Panc1 (cell line): ENCODE results near the gene DESI1. TPM values are rescaled to one million over a fixed set of nuclear protein-coding genes. Genes with fewer than 3 reads are reported as not detected.

ENCODE experiments used
- ATAC-seq: fragments of 200-7000 bp; cut with Tn5 transposase; 2 replicates; pipeline ENCODE4 v1.9.1; 2020; ENCODE audit warnings: mild to moderate bottlenecking, moderate library complexity
- Bru-seq: library from RNA; stranded (reverse); fragments of 400-500 nt; gene quantifications from one replicate; lab custom pipeline; 2021; lab: Mats Ljungman, UMichigan
- BruChase-seq, 2 experiments: library from RNA; stranded (reverse); fragments of 400-500 nt; gene quantifications; one replicate each; lab custom pipeline; 2021; lab: Mats Ljungman, UMichigan
- BruUV-seq: library from RNA; stranded (reverse); fragments of 400-500 nt; replicated peaks from 2 replicates; lab custom pipeline; 2021; lab: Mats Ljungman, UMichigan
- CTCF ChIA-PET: fragments of 300-600 bp; sonication (Branson Sonifier 250); formaldehyde crosslinking; loops from one replicate; lab custom pipeline; 2022; ENCODE audit warnings: antibody characterized with exemption; lab: Charles Lee
- POLR2A ChIA-PET: fragments of 300-600 bp; sonication (Branson Sonifier 250); formaldehyde crosslinking; loops from one replicate; lab custom pipeline; 2022; ENCODE audit warnings: antibody characterized with exemption; lab: Charles Lee
- DNase-seq: peaks from one replicate; pipeline ENCODE4 v3.0.0-alpha.2; 2010; ENCODE audit warnings: low read depth, low spot score
- H3K27ac ChIP-seq: 2 replicates; pipeline ENCODE4 v1.5.1; 2011; ENCODE audit warnings: mild to moderate bottlenecking, low read length, inconsistent platforms
- H3K27me3 ChIP-seq: fragments of 200-500 bp; sonication (Bioruptor generic); 2 replicates; pipeline ENCODE4 v1.6.0; 2014; ENCODE audit warnings: low read length, inconsistent platforms; ENCODE audit not compliant: control insufficient read depth, insufficient read depth
- H3K36me3 ChIP-seq: fragments of 200-500 bp; sonication (Bioruptor generic); 2 replicates; pipeline ENCODE4 v1.5.1; 2014; ENCODE audit warnings: inconsistent platforms, mild to moderate bottlenecking, low read length, moderate library complexity; ENCODE audit not compliant: control insufficient read depth, insufficient read depth
- H3K4me1 ChIP-seq: 2 replicates; pipeline ENCODE4 v1.5.1; 2011; ENCODE audit warnings: inconsistent platforms, mild to moderate bottlenecking, low read length, moderate library complexity; ENCODE audit not compliant: control insufficient read depth, insufficient read depth
- H3K4me3 ChIP-seq, 2 experiments: 2 replicates each; pipeline ENCODE4 v1.5.1; 2011 to 2012; ENCODE audit warnings: low read depth in 2 of 2, low read length in 2 of 2, mild to moderate bottlenecking in 2 of 2, inconsistent platforms in 1 of 2, moderate library complexity in 1 of 2
- H3K9me3 ChIP-seq: fragments of 200-500 bp; sonication (Bioruptor generic); 2 replicates; pipeline ENCODE4 v1.5.1; 2014; ENCODE audit warnings: low read depth, mild to moderate bottlenecking, inconsistent platforms, low read length, moderate library complexity; ENCODE audit not compliant: control insufficient read depth, insufficient read depth
- POLR2AphosphoS5 ChIP-seq: IDR thresholded peaks from 2 replicates; pipeline ENCODE4 v1.6.1; 2012; ENCODE audit warnings: mild to moderate bottlenecking, low read depth, low read length, moderate library complexity
- SIN3A ChIP-seq: IDR thresholded peaks from 2 replicates; pipeline ENCODE4 v1.6.1; 2012; ENCODE audit warnings: low read depth, mild to moderate bottlenecking, low read length, moderate library complexity, borderline replicate concordance; ENCODE audit not compliant: insufficient read depth
- TCF7L2 ChIP-seq: IDR thresholded peaks from 2 replicates; pipeline ENCODE4 v1.6.1; 2011; ENCODE audit warnings: mild to moderate bottlenecking, low read depth, low read length, inconsistent platforms
- in situ Hi-C: cut with HindIII; loops from 2 replicates; pipeline ENCODE4 v1.10.0; 2016; ENCODE audit warnings: low sequenced_read_pairs, low pct_unique_long_range_greater_than_20kb
- intact Hi-C: fragments of 100-400 bp; cut with micrococcal nuclease; formaldehyde crosslinking; loops from one replicate; pipeline ENCODE4 v1.10.0; 2022; ENCODE audit not compliant: unreplicated experiment
- long read RNA-seq: library from polyadenylated mRNA; unstranded; transcript quantifications from one replicate; pipeline ENCODE4 v2.0.0, GENCODE V29; 2021; ENCODE audit not compliant: unreplicated experiment
- polyA plus RNA-seq: library from polyadenylated mRNA; unstranded; fragments of >200 nt; gene quantifications from one replicate; pipeline ENCODE4 v1.2.1, GENCODE V29; 2012; ENCODE audit warnings: missing spikeins; ENCODE audit not compliant: insufficient read length
- total RNA-seq: library from RNA; stranded (reverse); gene quantifications from one replicate; pipeline ENCODE4 v1.2.1, GENCODE V29; 2021; ENCODE audit not compliant: unreplicated experiment
- TF ChIP-seq, protein P1 (sequence below): fragments of 450-650 bp; IDR thresholded peaks from 2 replicates; pipeline ENCODE4 v1.5.1; 2017; ENCODE audit warnings: mild to moderate bottlenecking
- TF ChIP-seq, protein P2 (sequence below), 2 experiments: IDR thresholded peaks; 2 replicates each; pipeline ENCODE4 v1.6.1; 2011 to 2012; ENCODE audit warnings: low read depth in 2 of 2, control low read depth in 1 of 2, low read length in 1 of 2, mild to moderate bottlenecking in 1 of 2, moderate library complexity in 1 of 2; ENCODE audit not compliant: insufficient read depth in 1 of 2

The DESI1 gene
- total RNA-seq (33.5 TPM), Bru-seq, nascent RNA (percentile 67 among the genes with signal in this experiment), BruChase-seq, experiment 1, labeled RNA remaining after a 2-hour chase (percentile 80 among the genes with signal in this experiment), BruChase-seq, experiment 2, labeled RNA remaining after a 6-hour chase (percentile 80 among the genes with signal in this experiment)
- 14.9 TPM for polyA plus RNA-seq
- long read RNA-seq, transcript DESI1-201 (6 exons, 3,833 nt) = major isoform, 11 of 28 reads
- long read RNA-seq, partial matches to known transcripts = 9 of 28 reads
- long read RNA-seq, other reads (novel, unspliced or antisense) = 8 of 28 reads

DNA sequence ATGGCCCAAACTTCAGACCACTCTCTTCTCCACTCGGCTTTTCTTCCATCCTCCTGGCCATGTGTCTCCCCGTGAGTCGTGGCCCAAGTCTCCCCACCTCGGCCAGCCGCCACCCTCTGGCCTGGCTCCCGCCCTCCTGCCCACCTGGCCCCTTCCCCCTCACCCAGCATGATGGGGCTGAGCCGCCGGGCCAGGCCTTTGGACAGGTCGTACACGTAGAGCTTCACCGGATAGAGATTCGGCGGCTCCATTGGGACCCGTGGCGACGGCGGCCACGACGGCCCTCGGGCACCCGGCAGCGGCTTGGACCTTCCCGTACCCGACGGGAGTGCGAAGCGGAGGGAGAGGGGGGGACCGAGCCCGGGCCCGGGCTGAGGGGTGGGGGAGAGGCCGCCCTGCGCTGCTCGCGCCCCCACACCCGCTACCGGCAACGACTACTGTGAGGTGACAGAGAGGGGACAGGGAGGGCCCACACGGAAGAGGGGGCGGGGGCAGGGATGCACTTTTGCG, at the start of gene DESI1:
Gene DESI1, minus strand, starts transcription at position 455 of the 510 bp plus-strand sequence. Its CDS starts 204 bp downstream, at position 251.
- intact Hi-C loops (no loop called here), in situ Hi-C loops (no loop called here)
- TF ChIP-seq POLR2AphosphoS5 (peak; percentile 53; the same call in 1 of the 2 replicates), TCF7L2 (no peak), SIN3A (0 out of 2 replicates have a peak, but pooled peaks have one; percentile 53)
- ChIA-PET POLR2A (interaction anchor here (0.6 kb wide), 3 partner anchors 16 to 65 kb away, joined by 3 to 12 read pairs (median 3); no protein-coding TSS in a partner anchor), CTCF (no interaction called here)
- Histone ChIP-seq H3K36me3 (peaks cover 14% of the 10 kb centered on the region), H3K9me3 (no peaks in the 10 kb centered on the region), H3K27ac (peak within 1 kb of the TSS; percentile 93), H3K4me1 (peaks cover 7% of the 10 kb centered on the region; the same call in 1 of the 2 replicates), H3K27me3 (no peaks in the 10 kb centered on the region), H3K4me3 (peak within 1 kb of the TSS; percentile 71 to 91)
- BruUV-seq = no TSS peak
- ATAC-seq (peak; percentile 59), DNase-seq (no peak)

DNA sequence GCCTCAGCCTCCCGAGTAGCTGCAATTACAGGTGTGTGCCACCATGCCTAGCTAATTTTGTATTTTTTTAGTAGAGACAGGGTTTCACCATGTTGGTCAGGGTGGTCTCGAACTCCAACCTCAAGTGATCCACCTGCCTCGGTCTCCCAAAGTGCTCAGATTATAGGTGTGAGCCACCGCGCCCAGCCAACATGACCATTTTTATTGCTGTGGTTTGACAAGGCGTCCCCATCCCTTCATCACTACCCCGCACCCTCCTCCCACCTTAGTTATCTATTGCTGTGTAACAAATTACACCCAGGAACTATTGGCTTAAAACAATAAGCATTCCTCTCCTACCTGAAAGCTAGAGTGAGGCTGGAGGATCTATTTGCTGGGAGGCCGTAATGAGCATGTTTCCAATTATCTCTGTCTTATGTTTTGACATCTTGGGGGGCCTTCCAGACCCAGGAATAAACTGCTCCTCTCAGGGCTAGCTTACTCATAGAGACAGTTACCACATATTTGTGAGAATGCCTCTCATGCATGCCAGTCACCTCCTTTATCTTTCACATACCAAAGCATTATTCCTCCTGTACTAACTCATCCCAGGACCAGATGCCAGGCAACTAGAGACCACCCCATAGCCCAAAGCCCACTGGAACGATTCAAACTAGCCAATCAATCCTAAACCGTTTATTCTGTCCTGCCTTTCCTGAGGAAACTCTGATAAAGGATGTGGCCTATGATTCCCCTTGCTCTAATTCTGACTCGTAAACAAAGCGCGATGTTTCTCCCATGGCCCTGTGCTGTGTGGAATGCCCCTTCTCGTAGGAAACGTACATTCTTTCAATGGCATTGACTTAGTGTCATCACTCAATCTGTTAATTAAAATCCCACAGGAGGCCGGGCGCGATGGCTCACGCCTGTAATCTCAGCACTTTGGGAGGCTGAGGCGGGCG, 48.4 kb upstream of the DESI1 start:
- CTCF ChIA-PET = no interaction called here
- Histone ChIP-seq H3K36me3 (no peaks in the 10 kb centered on the region), H3K27ac (peak overlapping the region; percentile 85), H3K4me1 (peaks cover 33% of the 10 kb centered on the region), H3K4me3 (no peak overlapping the region), H3K9me3 (no peaks in the 10 kb centered on the region), H3K27me3 (no peaks in the 10 kb centered on the region)
- intact Hi-C loops (no loop called here), in situ Hi-C loops (no loop called here)
- ATAC-seq (peak; percentile 46), DNase-seq (peak; percentile 51)
- TF ChIP-seq, protein P1, sequence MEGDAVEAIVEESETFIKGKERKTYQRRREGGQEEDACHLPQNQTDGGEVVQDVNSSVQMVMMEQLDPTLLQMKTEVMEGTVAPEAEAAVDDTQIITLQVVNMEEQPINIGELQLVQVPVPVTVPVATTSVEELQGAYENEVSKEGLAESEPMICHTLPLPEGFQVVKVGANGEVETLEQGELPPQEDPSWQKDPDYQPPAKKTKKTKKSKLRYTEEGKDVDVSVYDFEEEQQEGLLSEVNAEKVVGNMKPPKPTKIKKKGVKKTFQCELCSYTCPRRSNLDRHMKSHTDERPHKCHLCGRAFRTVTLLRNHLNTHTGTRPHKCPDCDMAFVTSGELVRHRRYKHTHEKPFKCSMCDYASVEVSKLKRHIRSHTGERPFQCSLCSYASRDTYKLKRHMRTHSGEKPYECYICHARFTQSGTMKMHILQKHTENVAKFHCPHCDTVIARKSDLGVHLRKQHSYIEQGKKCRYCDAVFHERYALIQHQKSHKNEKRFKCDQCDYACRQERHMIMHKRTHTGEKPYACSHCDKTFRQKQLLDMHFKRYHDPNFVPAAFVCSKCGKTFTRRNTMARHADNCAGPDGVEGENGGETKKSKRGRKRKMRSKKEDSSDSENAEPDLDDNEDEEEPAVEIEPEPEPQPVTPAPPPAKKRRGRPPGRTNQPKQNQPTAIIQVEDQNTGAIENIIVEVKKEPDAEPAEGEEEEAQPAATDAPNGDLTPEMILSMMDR = no peak
- no peak for TF ChIP-seq SIN3A
- TF ChIP-seq TCF7L2 = no peak
- no peak for TF ChIP-seq POLR2AphosphoS5
- TF ChIP-seq, protein P2, sequence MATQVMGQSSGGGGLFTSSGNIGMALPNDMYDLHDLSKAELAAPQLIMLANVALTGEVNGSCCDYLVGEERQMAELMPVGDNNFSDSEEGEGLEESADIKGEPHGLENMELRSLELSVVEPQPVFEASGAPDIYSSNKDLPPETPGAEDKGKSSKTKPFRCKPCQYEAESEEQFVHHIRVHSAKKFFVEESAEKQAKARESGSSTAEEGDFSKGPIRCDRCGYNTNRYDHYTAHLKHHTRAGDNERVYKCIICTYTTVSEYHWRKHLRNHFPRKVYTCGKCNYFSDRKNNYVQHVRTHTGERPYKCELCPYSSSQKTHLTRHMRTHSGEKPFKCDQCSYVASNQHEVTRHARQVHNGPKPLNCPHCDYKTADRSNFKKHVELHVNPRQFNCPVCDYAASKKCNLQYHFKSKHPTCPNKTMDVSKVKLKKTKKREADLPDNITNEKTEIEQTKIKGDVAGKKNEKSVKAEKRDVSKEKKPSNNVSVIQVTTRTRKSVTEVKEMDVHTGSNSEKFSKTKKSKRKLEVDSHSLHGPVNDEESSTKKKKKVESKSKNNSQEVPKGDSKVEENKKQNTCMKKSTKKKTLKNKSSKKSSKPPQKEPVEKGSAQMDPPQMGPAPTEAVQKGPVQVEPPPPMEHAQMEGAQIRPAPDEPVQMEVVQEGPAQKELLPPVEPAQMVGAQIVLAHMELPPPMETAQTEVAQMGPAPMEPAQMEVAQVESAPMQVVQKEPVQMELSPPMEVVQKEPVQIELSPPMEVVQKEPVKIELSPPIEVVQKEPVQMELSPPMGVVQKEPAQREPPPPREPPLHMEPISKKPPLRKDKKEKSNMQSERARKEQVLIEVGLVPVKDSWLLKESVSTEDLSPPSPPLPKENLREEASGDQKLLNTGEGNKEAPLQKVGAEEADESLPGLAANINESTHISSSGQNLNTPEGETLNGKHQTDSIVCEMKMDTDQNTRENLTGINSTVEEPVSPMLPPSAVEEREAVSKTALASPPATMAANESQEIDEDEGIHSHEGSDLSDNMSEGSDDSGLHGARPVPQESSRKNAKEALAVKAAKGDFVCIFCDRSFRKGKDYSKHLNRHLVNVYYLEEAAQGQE (IDR thresholded peaks at IDR 0.05; ENCODE audit: insufficient read depth in 1 of 2, low read depth in 2 of 2, low read length in 1 of 2) = no peak
- BruUV-seq = no TSS peak
- POLR2A ChIA-PET = no interaction called here
